KMS-11 (cell line): Measurements from ENCODE around the gene RAPGEF3.

Experiments
- H2AFZ ChIP-seq: fragments of 200-600 bp; sonication (generic); 2 replicates; pipeline ENCODE4 v1.6.1; 2016; ENCODE audit warnings: antibody characterized with exemption, mixed run types, low read depth
- H3K27ac ChIP-seq: fragments of 200-600 bp; sonication (generic); 2 replicates; pipeline ENCODE4 v1.6.1; 2016; ENCODE audit warnings: mild to moderate bottlenecking, mixed run types
- H3K27me3 ChIP-seq: fragments of 200-600 bp; sonication (generic); 2 replicates; pipeline ENCODE4 v1.6.1; 2017; ENCODE audit warnings: mild to moderate bottlenecking, low read depth, mixed run types, moderate library complexity; ENCODE audit not compliant: insufficient read depth
- H3K36me3 ChIP-seq: fragments of 200-600 bp; sonication (generic); 2 replicates; pipeline ENCODE4 v1.6.1; 2017; ENCODE audit warnings: mild to moderate bottlenecking, mixed run types; ENCODE audit not compliant: insufficient read depth
- H3K4me1 ChIP-seq: fragments of 200-600 bp; sonication (generic); 2 replicates; pipeline ENCODE4 v1.6.1; 2016; ENCODE audit warnings: mild to moderate bottlenecking, low read depth, mixed run types; ENCODE audit not compliant: poor library complexity, severe bottlenecking
- H3K4me2 ChIP-seq: fragments of 200-600 bp; sonication (generic); 2 replicates; pipeline ENCODE4 v1.7.0; 2016; ENCODE audit warnings: mild to moderate bottlenecking, mixed run types
- H3K4me3 ChIP-seq: fragments of 200-600 bp; sonication (generic); IDR thresholded peaks from 2 replicates; pipeline ENCODE4 v1.6.1; 2017; ENCODE audit warnings: low read depth, low read length, mixed read lengths; ENCODE audit not compliant: insufficient read depth
- H3K79me2 ChIP-seq: fragments of 200-600 bp; sonication (generic); 2 replicates; pipeline ENCODE4 v1.6.1; 2016; ENCODE audit warnings: low read depth, mixed run types; ENCODE audit not compliant: insufficient read depth
- H3K9ac ChIP-seq: fragments of 200-600 bp; sonication (generic); 2 replicates; pipeline ENCODE4 v1.6.1; 2016; ENCODE audit warnings: mild to moderate bottlenecking, mixed run types
- H4K20me1 ChIP-seq: fragments of 200-600 bp; sonication (generic); 2 replicates; pipeline ENCODE4 v1.6.1; 2016; ENCODE audit warnings: mild to moderate bottlenecking, mixed run types; ENCODE audit not compliant: insufficient read depth
- TF ChIP-seq, protein P1 (sequence below): fragments of 200-600 bp; sonication (generic); conservative IDR thresholded peaks from 2 replicates; pipeline ENCODE4 v1.6.1; 2017; ENCODE audit warnings: low read depth, mild to moderate bottlenecking, antibody characterized with exemption, low read length, moderate library complexity, mixed read lengths

RAPGEF3 gene

DNA sequence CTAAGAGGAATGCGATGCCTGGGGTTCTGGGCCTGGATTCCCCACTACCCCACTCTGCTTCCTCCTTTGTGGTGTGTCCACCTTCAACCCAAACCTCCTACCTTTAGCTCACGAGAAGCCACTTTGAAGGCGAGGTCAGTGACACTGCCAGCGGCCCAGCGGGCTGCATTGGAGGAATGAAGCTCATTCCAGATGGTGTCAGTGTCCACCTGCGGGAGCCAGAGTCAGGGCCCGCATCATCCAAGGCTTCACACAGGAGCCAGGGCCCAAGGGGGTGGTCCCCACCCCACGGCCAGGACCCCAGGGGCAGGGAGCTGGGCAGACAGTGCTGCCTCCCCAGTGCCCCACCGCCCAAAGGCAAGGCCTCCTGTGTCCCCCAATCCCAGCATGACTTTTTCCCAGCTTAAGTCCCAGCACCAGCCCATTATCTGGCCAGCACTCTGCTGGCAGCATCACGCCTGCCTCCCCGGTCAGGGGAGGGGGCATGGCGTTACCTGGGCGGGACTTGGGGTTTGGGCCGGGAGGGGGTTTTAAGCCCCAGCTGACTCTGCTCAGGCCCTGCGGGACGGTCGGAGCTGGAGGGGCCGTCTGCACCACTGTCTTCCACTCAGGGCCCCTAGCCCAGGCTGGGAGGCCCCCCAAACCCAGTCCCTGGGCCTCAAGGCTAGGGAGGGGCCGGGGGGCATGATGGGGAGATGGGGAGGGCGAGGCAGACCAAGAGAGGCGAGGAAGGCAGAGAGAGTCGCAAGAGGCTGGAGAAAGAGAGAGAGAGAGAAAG lies 31.2 kb upstream of the RAPGEF3 start:
- Histone ChIP-seq H3K4me3 (no peak overlapping the region), H3K27ac (no peak overlapping the region), H2AFZ (no peak overlapping the region), H4K20me1 (no peaks in the 10 kb centered on the region), H3K27me3 (no peaks in the 10 kb centered on the region), H3K79me2 (no peaks in the 10 kb centered on the region), H3K36me3 (no peaks in the 10 kb centered on the region; the same call in 1 of the 2 replicates), H3K4me2 (no peak overlapping the region), H3K4me1 (no peaks in the 10 kb centered on the region), H3K9ac (no peak overlapping the region)
- TF ChIP-seq, protein P1, sequence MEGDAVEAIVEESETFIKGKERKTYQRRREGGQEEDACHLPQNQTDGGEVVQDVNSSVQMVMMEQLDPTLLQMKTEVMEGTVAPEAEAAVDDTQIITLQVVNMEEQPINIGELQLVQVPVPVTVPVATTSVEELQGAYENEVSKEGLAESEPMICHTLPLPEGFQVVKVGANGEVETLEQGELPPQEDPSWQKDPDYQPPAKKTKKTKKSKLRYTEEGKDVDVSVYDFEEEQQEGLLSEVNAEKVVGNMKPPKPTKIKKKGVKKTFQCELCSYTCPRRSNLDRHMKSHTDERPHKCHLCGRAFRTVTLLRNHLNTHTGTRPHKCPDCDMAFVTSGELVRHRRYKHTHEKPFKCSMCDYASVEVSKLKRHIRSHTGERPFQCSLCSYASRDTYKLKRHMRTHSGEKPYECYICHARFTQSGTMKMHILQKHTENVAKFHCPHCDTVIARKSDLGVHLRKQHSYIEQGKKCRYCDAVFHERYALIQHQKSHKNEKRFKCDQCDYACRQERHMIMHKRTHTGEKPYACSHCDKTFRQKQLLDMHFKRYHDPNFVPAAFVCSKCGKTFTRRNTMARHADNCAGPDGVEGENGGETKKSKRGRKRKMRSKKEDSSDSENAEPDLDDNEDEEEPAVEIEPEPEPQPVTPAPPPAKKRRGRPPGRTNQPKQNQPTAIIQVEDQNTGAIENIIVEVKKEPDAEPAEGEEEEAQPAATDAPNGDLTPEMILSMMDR = no peak

DNA sequence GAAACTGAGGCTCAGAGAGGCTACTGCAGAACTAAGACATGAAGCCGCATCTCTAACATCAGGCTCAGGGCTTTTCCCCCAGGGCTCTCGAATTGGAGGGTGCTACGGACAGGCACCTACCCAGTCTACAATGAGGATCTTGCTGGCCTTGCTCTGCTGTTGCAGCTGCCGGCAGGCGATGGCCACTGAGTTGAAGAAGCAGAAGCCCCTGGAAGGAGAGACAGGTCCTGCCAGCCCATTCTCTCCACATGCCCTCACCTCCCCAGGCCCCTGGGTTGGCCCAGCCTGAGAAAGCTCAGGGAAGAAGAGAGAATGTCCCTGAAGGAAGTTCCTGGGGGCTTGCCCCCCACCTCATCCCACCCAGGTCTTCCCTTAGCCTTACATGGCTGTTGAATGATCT lies 30.5 kb upstream of the RAPGEF3 start:
- Histone ChIP-seq H2AFZ (no peak overlapping the region), H3K9ac (no peak overlapping the region), H3K4me2 (no peak overlapping the region), H4K20me1 (no peaks in the 10 kb centered on the region), H3K27ac (no peak overlapping the region), H3K79me2 (no peaks in the 10 kb centered on the region), H3K36me3 (no peaks in the 10 kb centered on the region; the same call in 1 of the 2 replicates), H3K27me3 (no peaks in the 10 kb centered on the region), H3K4me1 (no peaks in the 10 kb centered on the region), H3K4me3 (no peak overlapping the region)
- TF ChIP-seq, protein P1 = no peak

DNA sequence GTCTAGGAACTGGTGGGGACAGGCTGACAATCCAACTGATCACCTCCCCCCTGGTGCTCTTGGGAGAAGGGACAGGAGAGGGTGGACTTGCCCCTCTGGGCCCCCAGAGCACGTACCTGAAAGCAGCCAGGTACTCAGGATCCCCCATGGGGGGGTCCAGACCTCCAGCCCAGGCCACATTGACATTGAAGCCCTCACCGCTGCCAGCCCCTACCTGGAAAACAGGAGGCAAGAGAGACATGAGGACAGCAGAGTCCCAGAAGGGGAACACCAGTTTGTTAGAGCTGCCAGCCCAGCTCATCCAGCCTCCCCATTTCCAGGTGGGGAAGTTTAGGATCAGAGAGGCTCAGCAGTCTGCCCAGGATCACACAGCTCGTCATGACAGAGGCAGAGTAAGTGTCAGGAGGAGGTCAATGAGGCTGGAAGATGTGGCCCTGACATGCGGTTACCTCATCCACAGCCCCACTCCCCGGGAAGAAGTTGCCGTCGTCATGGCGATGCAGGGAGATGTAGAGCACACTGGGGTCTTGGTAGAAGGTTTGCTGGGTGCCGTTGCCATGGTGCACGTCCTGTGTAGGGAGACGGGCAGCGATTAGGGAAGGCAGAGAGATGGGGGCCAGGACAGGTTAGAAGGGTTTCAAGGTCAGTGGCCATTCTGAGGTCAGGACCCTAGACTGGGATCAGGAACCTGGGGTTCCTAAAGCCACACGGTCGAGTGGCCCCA lies 29.1 kb upstream of the RAPGEF3 start:
- Histone ChIP-seq H4K20me1 (no peaks in the 10 kb centered on the region), H3K4me1 (no peaks in the 10 kb centered on the region), H3K9ac (no peak overlapping the region), H3K27me3 (no peaks in the 10 kb centered on the region), H2AFZ (no peak overlapping the region), H3K27ac (no peak overlapping the region), H3K4me3 (no peak overlapping the region), H3K36me3 (no peaks in the 10 kb centered on the region; the same call in 1 of the 2 replicates), H3K4me2 (no peak overlapping the region), H3K79me2 (no peaks in the 10 kb centered on the region)
- TF ChIP-seq, protein P1 = no peak

DNA sequence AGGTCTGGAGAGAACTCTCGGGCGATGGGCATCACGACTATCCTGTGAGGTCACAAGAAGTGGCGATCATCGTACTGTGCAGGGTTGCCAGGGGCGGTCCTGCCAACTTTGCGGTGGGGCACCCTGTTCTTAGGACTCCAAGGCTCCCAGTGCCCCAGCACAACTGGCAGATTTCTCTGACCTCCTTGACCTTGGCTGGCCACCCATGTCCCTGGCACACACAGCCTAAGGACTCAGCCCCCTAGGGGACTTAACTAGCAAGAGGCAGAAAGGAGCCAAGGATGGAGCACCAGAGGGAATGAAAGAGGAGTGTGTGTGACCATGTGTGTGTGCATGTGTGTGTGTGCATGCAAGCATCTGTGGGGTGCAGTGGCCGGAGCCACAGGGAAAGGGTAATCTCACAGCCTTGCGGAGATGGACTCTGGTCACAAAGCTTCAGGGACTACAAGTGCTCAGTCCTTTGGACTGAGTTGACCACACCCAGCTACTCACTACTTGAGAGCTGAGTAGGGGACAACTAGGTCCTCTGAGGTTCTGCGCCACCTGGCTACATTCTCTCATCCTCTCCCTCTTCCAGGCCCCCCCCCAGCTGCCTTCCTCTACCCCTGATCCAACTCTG lies 28.1 kb upstream of the RAPGEF3 start:
- H3K4me3 ChIP-seq = no peak overlapping the region
- H3K4me1 ChIP-seq = no peaks in the 10 kb centered on the region
- H2AFZ ChIP-seq = no peak overlapping the region
- no peaks in the 10 kb centered on the region for H4K20me1 ChIP-seq
- TF ChIP-seq, protein P1 = no peak
- no peaks in the 10 kb centered on the region for H3K27me3 ChIP-seq
- H3K9ac ChIP-seq = no peak overlapping the region
- H3K79me2 ChIP-seq = no peaks in the 10 kb centered on the region
- no peak overlapping the region for H3K27ac ChIP-seq
- H3K4me2 ChIP-seq = no peak overlapping the region
- H3K36me3 ChIP-seq = no peaks in the 10 kb centered on the region; the same call in 1 of the 2 replicates
